H1 (cell line): Measurements from ENCODE around the gene AP1M2. TPM values are rescaled to one million over a fixed set of nuclear protein-coding genes. Genes with fewer than 3 reads are reported as not detected.
A peak's percentile ranks its signal among the peaks of the same experiment; 100 is the strongest.

Experiments
- CTCF ChIA-PET: fragments of 300-600 bp; sonication (Branson Sonifier 250); formaldehyde crosslinking; loops from one replicate; lab custom pipeline; 2021; ENCODE audit not compliant: partially characterized antibody; lab: Charles Lee
- POLR2A ChIA-PET: fragments of 300-600 bp; sonication (Branson Sonifier 250); formaldehyde crosslinking; loops from one replicate; lab custom pipeline; 2021; ENCODE audit warnings: inconsistent platforms; ENCODE audit not compliant: partially characterized antibody; lab: Charles Lee
- DNase-seq, 2 experiments: peaks; one replicate each; pipeline versions ENCODE4 v3.0.0 to v3.0.0-alpha.2; 2010 to 2022; ENCODE audit warnings: low spot score in 2 of 2, low read depth in 1 of 2, mixed read lengths in 1 of 2
- FAIRE-seq: peaks from 2 replicates; lab custom pipeline; 2011; peaks lifted over from hg19 to GRCh38; lab: Jason Lieb, UNC
- H2AFZ ChIP-seq: 2 replicates; pipeline ENCODE4 v1.8.1; 2012; ENCODE audit warnings: low read length, inconsistent platforms
- H2AK5ac ChIP-seq: 2 replicates; pipeline ENCODE4 v1.6.1; 2013; ENCODE audit warnings: low read depth, low read length
- H2BK120ac ChIP-seq: replicated peaks from 2 replicates; pipeline ENCODE3; 2013; ENCODE audit warnings: low read depth, low read length, inconsistent platforms
- H2BK12ac ChIP-seq: 2 replicates; pipeline ENCODE4 v1.6.1; 2013; ENCODE audit warnings: low read depth, low read length
- H2BK15ac ChIP-seq: 2 replicates; pipeline ENCODE4 v1.6.1; 2013; ENCODE audit warnings: low read length
- H2BK20ac ChIP-seq: 2 replicates; pipeline ENCODE4 v1.6.1; 2013; ENCODE audit warnings: low read length
- H2BK5ac ChIP-seq: 2 replicates; pipeline ENCODE4 v1.6.1; 2013; ENCODE audit warnings: low read depth, low read length
- H3K14ac ChIP-seq: 2 replicates; pipeline ENCODE4 v1.6.1; 2013; ENCODE audit warnings: inconsistent platforms; ENCODE audit not compliant: insufficient read length
- H3K18ac ChIP-seq: 2 replicates; pipeline ENCODE4 v1.6.1; 2013; ENCODE audit warnings: low read length; ENCODE audit errors: extremely low read depth
- H3K23ac ChIP-seq: 2 replicates; pipeline ENCODE4 v1.6.1; 2013; ENCODE audit warnings: inconsistent platforms; ENCODE audit not compliant: insufficient read length
- H3K23me2 ChIP-seq: 2 replicates; pipeline ENCODE4 v1.6.1; 2013; ENCODE audit warnings: low read depth, low read length
- H3K27ac ChIP-seq: 2 replicates; pipeline ENCODE4 v1.6.1; 2011; ENCODE audit warnings: low read depth, low read length, inconsistent platforms
- H3K27me3 ChIP-seq, 4 experiments: replicated peaks in 1 of 4; 1 replicate in 1 of 4; 2 replicates in 3 of 4; pipeline versions ENCODE4 v1.6.1 to v1.8.1; 2011 to 2013; ENCODE audit warnings: low read length in 3 of 4, mild to moderate bottlenecking in 3 of 4, inconsistent platforms in 2 of 4, mixed read lengths in 2 of 4, moderate library complexity in 1 of 4; ENCODE audit not compliant: control insufficient read depth in 3 of 4, insufficient read depth in 3 of 4; ENCODE audit errors: extremely low read depth in 1 of 4
- H3K36me3 ChIP-seq, 4 experiments: 2 replicates each; pipeline versions ENCODE4 v1.6.1 to v1.8.1; 2011 to 2013; ENCODE audit warnings: mild to moderate bottlenecking in 4 of 4, low read length in 3 of 4, moderate library complexity in 2 of 4, control low read depth in 1 of 4, inconsistent platforms in 1 of 4; ENCODE audit not compliant: insufficient read depth in 4 of 4, control insufficient read depth in 2 of 4
- H3K4ac ChIP-seq: replicated peaks from 2 replicates; pipeline ENCODE3; 2013; ENCODE audit warnings: low read length, low read depth, mixed read lengths, inconsistent platforms; ENCODE audit not compliant: insufficient read length
- H3K4me1 ChIP-seq, 4 experiments: replicated peaks in 1 of 4; 1 replicate in 1 of 4; 2 replicates in 3 of 4; pipeline versions ENCODE4 v1.6.1 to v1.8.1; 2011 to 2013; ENCODE audit warnings: low read length in 3 of 4, inconsistent platforms in 2 of 4, mixed read lengths in 1 of 4; ENCODE audit not compliant: insufficient read depth in 4 of 4, control insufficient read depth in 3 of 4
- H3K4me2 ChIP-seq, 2 experiments: 2 replicates each; pipeline versions ENCODE4 v1.6.1 to v1.8.1; 2011 to 2013; ENCODE audit warnings: low read depth in 2 of 2, low read length in 2 of 2, control low read depth in 1 of 2, inconsistent platforms in 1 of 2, mild to moderate bottlenecking in 1 of 2; ENCODE audit not compliant: insufficient read depth in 1 of 2
- H3K4me3 ChIP-seq, 4 experiments: fragments of 200-600, 300-600 bp in 1 of 4; sonication (generic), shearing (Covaris generic), sonication (Bioruptor Twin) in 1 of 4; 2 replicates each; pipeline versions ENCODE4 v1.5.1 to v1.8.1; 2011 to 2016; ENCODE audit warnings: low read length in 4 of 4, low read depth in 3 of 4, control low read depth in 2 of 4, inconsistent platforms in 2 of 4, mild to moderate bottlenecking in 2 of 4, mixed read lengths in 1 of 4, moderate library complexity in 1 of 4; ENCODE audit not compliant: insufficient read depth in 2 of 4; ENCODE audit errors: extremely low read depth in 1 of 4
- H3K56ac ChIP-seq: replicated peaks from 2 replicates; pipeline ENCODE3; 2013; ENCODE audit warnings: low read depth, mild to moderate bottlenecking, mixed read lengths, low read length, inconsistent platforms; ENCODE audit not compliant: insufficient read length
- H3K79me1 ChIP-seq: 2 replicates; pipeline ENCODE4 v1.6.1; 2013; ENCODE audit warnings: low read depth, low read length, control low read depth
- H3K79me2 ChIP-seq, 2 experiments: 2 replicates each; pipeline versions ENCODE4 v1.6.1 to v1.8.1; 2012 to 2013; ENCODE audit warnings: low read length in 2 of 2, mild to moderate bottlenecking in 2 of 2, inconsistent platforms in 1 of 2; ENCODE audit not compliant: insufficient read depth in 2 of 2, control insufficient read depth in 1 of 2
- H3K9ac ChIP-seq, 4 experiments: replicated peaks in 1 of 4; 1 replicate in 1 of 4; 2 replicates in 3 of 4; pipeline versions ENCODE4 v1.6.1 to v1.8.1; 2011 to 2013; ENCODE audit warnings: low read depth in 3 of 4, low read length in 3 of 4, control low read depth in 2 of 4, mild to moderate bottlenecking in 2 of 4, moderate library complexity in 2 of 4, inconsistent platforms in 1 of 4; ENCODE audit errors: extremely low read depth in 1 of 4
- H3K9me3 ChIP-seq, 2 experiments: 2 replicates each; pipeline versions ENCODE4 v1.6.1 to v1.8.1; 2012 to 2013; ENCODE audit warnings: mild to moderate bottlenecking in 2 of 2, moderate library complexity in 2 of 2, control low read depth in 1 of 2, inconsistent platforms in 1 of 2, low read depth in 1 of 2, low read length in 1 of 2, mixed read lengths in 1 of 2; ENCODE audit not compliant: insufficient read depth in 2 of 2
- H4K20me1 ChIP-seq, 2 experiments: replicated peaks in 1 of 2; 2 replicates each; pipeline versions ENCODE3 to v1.8.1; 2011 to 2013; ENCODE audit warnings: inconsistent platforms in 2 of 2, low read length in 2 of 2, mild to moderate bottlenecking in 1 of 2; ENCODE audit not compliant: insufficient read depth in 2 of 2, control insufficient read depth in 1 of 2
- H4K5ac ChIP-seq: 2 replicates; pipeline ENCODE4 v1.6.1; 2013; ENCODE audit warnings: low read length, low read depth, mixed read lengths, inconsistent platforms; ENCODE audit not compliant: insufficient read length
- H4K8ac ChIP-seq: 2 replicates; pipeline ENCODE4 v1.8.0; 2013; ENCODE audit warnings: mild to moderate bottlenecking, moderate library complexity, low read length, inconsistent platforms; ENCODE audit not compliant: insufficient read depth; ENCODE audit errors: extremely low read depth
- H4K91ac ChIP-seq: replicated peaks from 2 replicates; pipeline ENCODE3; 2013; ENCODE audit warnings: low read length, mixed read lengths, inconsistent platforms; ENCODE audit not compliant: insufficient read length
- BACH1 ChIP-seq: IDR thresholded peaks from 2 replicates; pipeline ENCODE4 v1.6.1; 2012; ENCODE audit warnings: low read length, improper control_type of control experiment
- CHD1 ChIP-seq: IDR thresholded peaks from 2 replicates; pipeline ENCODE4 v1.6.1; 2012; ENCODE audit warnings: low read depth, low read length, improper control_type of control experiment
- CHD2 ChIP-seq: IDR thresholded peaks from 2 replicates; pipeline ENCODE4 v1.6.1; 2012; ENCODE audit warnings: low read length, improper control_type of control experiment
- EGR1 ChIP-seq: IDR thresholded peaks from 2 replicates; pipeline ENCODE4 v1.6.1; 2011; ENCODE audit warnings: low read depth, low read length, borderline replicate concordance
- FOSL1 ChIP-seq: IDR thresholded peaks from 2 replicates; pipeline ENCODE4 v1.6.1; 2011; ENCODE audit warnings: mild to moderate bottlenecking, low read depth, low read length, moderate library complexity; ENCODE audit not compliant: insufficient read depth
- JUND ChIP-seq: IDR thresholded peaks from 2 replicates; pipeline ENCODE4 v1.6.1; 2011; ENCODE audit warnings: mild to moderate bottlenecking, improper control_type of control experiment, low read length
- NRF1 ChIP-seq: IDR thresholded peaks from 2 replicates; pipeline ENCODE4 v1.6.1; 2011; ENCODE audit warnings: mild to moderate bottlenecking, low read depth, low read length, improper control_type of control experiment
- RXRA ChIP-seq: IDR thresholded peaks from 2 replicates; pipeline ENCODE4 v1.6.1; 2011; ENCODE audit warnings: low read depth, mild to moderate bottlenecking, low read length, moderate library complexity; ENCODE audit not compliant: insufficient read depth
- SP4 ChIP-seq: IDR thresholded peaks from 2 replicates; pipeline ENCODE4 v1.6.1; 2012; ENCODE audit warnings: low read length, inconsistent platforms
- TAF1 ChIP-seq: IDR thresholded peaks from 2 replicates; pipeline ENCODE4 v1.6.1; 2011; ENCODE audit warnings: mild to moderate bottlenecking, low read depth, low read length
- WGBS, 2 experiments: shearing (Covaris generic) in 1 of 2; methylation state at CpG; one replicate each; pipeline versions ENCODE4 v1.1.6 to v1.1.7; 2013 to 2015; ENCODE audit warnings: low lambda C conversion rate in 2 of 2, mixed read lengths in 2 of 2, inconsistent platforms in 1 of 2, low coverage in 1 of 2, missing lambda C conversion rate in 1 of 2; ENCODE audit not compliant: insufficient replicate concordance in 2 of 2, insufficient coverage in 1 of 2, insufficient read length in 1 of 2; ENCODE audit errors: extremely low coverage in 1 of 2, missing lambda C conversion rate in 1 of 2; 5-methylcytosine and 5-hydroxymethylcytosine counted together
- polyA plus RNA-seq, 7 experiments: library from polyadenylated mRNA; depleted of rRNA in 3 of 7; stranded (reverse) in 5 of 7; unstranded in 2 of 7; fragments of >200 nt in 5 of 7; fragments of 200-250 nt in 2 of 7; gene quantifications; 1 replicate in 5 of 7; 2 replicates in 1 of 7; 4 replicates in 1 of 7; pipeline versions ENCODE4 v1.2.1 to v1.2.3, GENCODE V29; 2011 to 2013; ENCODE audit warnings: missing spikeins in 2 of 7, mixed read lengths in 2 of 7
- total RNA-seq: library from RNA; stranded (reverse); fragmentation: NEBNext Ultra II Directional; extraction: Animal tissue kit (Norgen Biotek cat#: 25700); gene quantifications from 2 replicates; pipeline ENCODE4 v1.2.1, GENCODE V29; 2021
- TF ChIP-seq, protein P1 (sequence below): IDR thresholded peaks from 2 replicates; pipeline ENCODE4 v1.6.1; 2011; ENCODE audit warnings: low read length, improper control_type of control experiment

AP1M2 gene
- total and polyA plus RNA-seq, 2 of the 8 experiments (the other 6 are each of a cell fraction or from before 2014, with no cell fraction given): 140 to 161 TPM

DNA sequence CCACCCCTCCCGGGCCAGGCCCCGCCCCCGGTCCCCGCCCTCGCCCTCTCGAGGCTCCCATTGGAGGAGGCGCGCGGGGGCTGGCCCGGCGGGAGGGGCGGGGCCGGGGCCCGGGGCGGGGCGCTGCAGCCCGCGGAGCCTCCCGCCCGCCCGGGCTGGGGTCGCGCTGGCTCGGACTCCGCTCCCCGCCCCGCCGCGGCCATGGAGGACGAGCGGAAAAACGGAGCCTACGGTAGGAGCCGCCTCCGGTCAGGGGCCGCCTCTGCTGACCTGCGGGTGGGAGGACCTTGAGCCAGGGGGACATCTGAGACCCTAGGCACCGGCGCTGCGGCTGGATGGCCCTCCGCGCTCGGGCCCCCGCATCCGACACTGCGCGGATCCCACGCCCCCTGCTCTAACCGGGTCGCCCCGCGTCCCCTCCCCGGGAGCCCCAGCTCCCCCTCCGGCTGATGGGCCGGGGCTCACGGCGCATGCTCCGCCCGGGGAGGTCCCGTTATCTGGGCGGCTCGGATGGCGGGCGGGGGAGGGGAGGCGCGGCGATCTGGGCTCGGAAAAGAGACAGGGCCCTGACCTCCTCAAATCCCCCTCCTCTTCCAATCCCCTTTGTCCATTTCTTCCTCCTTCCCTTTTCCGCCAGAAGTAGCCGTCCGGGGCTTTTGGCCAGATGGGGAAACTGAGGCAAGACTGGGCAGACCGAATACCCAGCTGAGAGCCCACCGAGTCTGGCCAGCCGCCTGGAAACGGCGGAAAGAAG, 15.4 kb upstream of the AP1M2 start:
- Histone ChIP-seq H3K4me1 (peaks cover 0 to 11% (median 7%) of the 10 kb centered on the region in 4 experiments; a peak in 6 of 7 replicates), H3K27me3 (no peaks in the 10 kb centered on the region), H2AK5ac (no peak overlapping the region), H3K56ac (peak overlapping the region; percentile 82), H3K4me2 (peak overlapping the region; percentile 80 to 94), H4K20me1 (no peaks in the 10 kb centered on the region), H3K9ac (peak overlapping the region; percentile 78 to 86 (median 80)), H3K27ac (0 out of 2 replicates have a peak overlapping the region, but pooled peaks have one; percentile 67), H3K14ac (no peak overlapping the region), H3K36me3 (no peaks in the 10 kb centered on the region), H3K23ac (no peak overlapping the region), H2BK120ac (no peak overlapping the region), H4K91ac (peak overlapping the region; percentile 64), H2BK5ac (peak overlapping the region; percentile 85; the same call in 1 of the 2 replicates), H2AFZ (no peak overlapping the region), H3K9me3 (no peaks in the 10 kb centered on the region), H2BK20ac (no peak overlapping the region), H3K79me1 (peaks cover 6% of the 10 kb centered on the region), H3K4ac (no peak overlapping the region), H3K18ac (peak overlapping the region; percentile 60), H4K5ac (peak overlapping the region; percentile 84), H2BK15ac (no peak overlapping the region), H2BK12ac (no peak overlapping the region), H3K23me2 (peaks cover 6% of the 10 kb centered on the region; the same call in 1 of the 2 replicates), H3K79me2 (peaks cover 0 to 9% of the 10 kb centered on the region in 2 experiments; a peak in 1 of 4 replicates), H4K8ac (peak overlapping the region; percentile 91; the same call in 1 of the 2 replicates), H3K4me3 (peak overlapping the region; percentile 79 to 98 (median 88))
- 2% methylated on average over 32 of the region's 76 CpGs; no CpG with 5 or more reads in 1 of the 2 experiments for WGBS, 2 experiments
- DNase-seq (peak in 1 of 2 experiments; percentile 89), FAIRE-seq (no peak)
- ChIA-PET POLR2A (interaction anchor here (1.0 to 4.4 kb wide), 12 partner anchors 10 to 87 kb away, joined by 3 to 26 read pairs (median 6); partner anchors contain the start of gene SLC44A2), CTCF (interaction anchor here (0.6 to 5.1 kb wide), 6 partner anchors 13 to 86 kb away, joined by 3 to 46 read pairs (median 4); no protein-coding TSS in a partner anchor)
- peak; percentile 48; the same call in 1 of the 2 replicates for TF ChIP-seq TAF1
- TF ChIP-seq CHD1: no peak
- no peak for TF ChIP-seq SP4
- TF ChIP-seq FOSL1: no peak
- TF ChIP-seq, protein P1, sequence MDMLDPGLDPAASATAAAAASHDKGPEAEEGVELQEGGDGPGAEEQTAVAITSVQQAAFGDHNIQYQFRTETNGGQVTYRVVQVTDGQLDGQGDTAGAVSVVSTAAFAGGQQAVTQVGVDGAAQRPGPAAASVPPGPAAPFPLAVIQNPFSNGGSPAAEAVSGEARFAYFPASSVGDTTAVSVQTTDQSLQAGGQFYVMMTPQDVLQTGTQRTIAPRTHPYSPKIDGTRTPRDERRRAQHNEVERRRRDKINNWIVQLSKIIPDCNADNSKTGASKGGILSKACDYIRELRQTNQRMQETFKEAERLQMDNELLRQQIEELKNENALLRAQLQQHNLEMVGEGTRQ: no peak
- peak; percentile 46; the same call in 1 of the 2 replicates for TF ChIP-seq NRF1
- TF ChIP-seq RXRA: no peak
- TF ChIP-seq EGR1: no peak
- no peak for TF ChIP-seq CHD2
- no peak for TF ChIP-seq BACH1
- no peak for TF ChIP-seq JUND
